ENCODE measurements around the gene CFAP119.

Gene CFAP119

GRCh38 chr16:30748634-30749445 lies 13.0 kb downstream of the CFAP119 start:
- H3K27ac ChIP-seq, result peak overlapping the region; percentile 77
- peak; percentile 55 for DNase-seq
- H3K4me3 ChIP-seq (ENCODE audit: low read depth, low read length), result peak overlapping the region; percentile 68
- H3K9me3 ChIP-seq (ENCODE audit: severe bottlenecking), result no peaks in the 10 kb centered on the region
- peaks cover 57% of the 10 kb centered on the region for H3K36me3 ChIP-seq
- H3K27me3 ChIP-seq (ENCODE audit: insufficient read depth, low read depth, severe bottlenecking), result no peaks in the 10 kb centered on the region
- no peak for TF ChIP-seq CTCF (IDR thresholded peaks at IDR 0.05; ENCODE audit: low read depth, low read length)

GRCh38 chr16:30747799-30748633 lies 13.8 kb downstream of the CFAP119 start, which contains the start of gene PHKG2:
TSS of gene PHKG2 (plus strand) at chr16:30748425. CDS start at chr16:30748821, 396 bp downstream.
- Histone ChIP-seq H3K27me3 (ENCODE audit: insufficient read depth, low read depth, severe bottlenecking) (no peaks in the 10 kb centered on the region), H3K9me3 (ENCODE audit: severe bottlenecking) (no peaks in the 10 kb centered on the region), H3K27ac (peak within 1 kb of the TSS; percentile 82), H3K4me3 (ENCODE audit: low read depth, low read length) (peak within 1 kb of the TSS; percentile 68), H3K36me3 (peaks cover 54% of the 10 kb centered on the region)
- no peak for TF ChIP-seq CTCF (IDR thresholded peaks at IDR 0.05; ENCODE audit: low read depth, low read length)
- peak; percentile 99 for DNase-seq

GRCh38 chr16:30747331-30747730 lies 14.5 kb downstream of the CFAP119 start:
- no peak for TF ChIP-seq CTCF (IDR thresholded peaks at IDR 0.05; ENCODE audit: low read depth, low read length)
- Histone ChIP-seq H3K4me3 (ENCODE audit: low read depth, low read length) (peak overlapping the region; percentile 68), H3K27ac (peak overlapping the region; percentile 82), H3K36me3 (peaks cover 50% of the 10 kb centered on the region), H3K9me3 (ENCODE audit: severe bottlenecking) (no peaks in the 10 kb centered on the region), H3K27me3 (ENCODE audit: insufficient read depth, low read depth, severe bottlenecking) (no peaks in the 10 kb centered on the region)
- no peak for DNase-seq

GRCh38 chr16:30746638-30747175 lies 15.2 kb downstream of the CFAP119 start:
- no peaks in the 10 kb centered on the region for H3K27me3 ChIP-seq (ENCODE audit: insufficient read depth, low read depth, severe bottlenecking)
- no peaks in the 10 kb centered on the region for H3K9me3 ChIP-seq (ENCODE audit: severe bottlenecking)
- no peak for DNase-seq
- TF ChIP-seq CTCF (IDR thresholded peaks at IDR 0.05; ENCODE audit: low read depth, low read length), result no peak
- H3K4me3 ChIP-seq (ENCODE audit: low read depth, low read length), result no peak overlapping the region
- H3K36me3 ChIP-seq, result peaks cover 52% of the 10 kb centered on the region
- no peak overlapping the region; the same call in 1 of the 2 replicates for H3K27ac ChIP-seq

- no peak for TF ChIP-seq CTCF (IDR thresholded peaks at IDR 0.05; ENCODE audit: low read depth, low read length)
- H3K27ac ChIP-seq, result no peak overlapping the region
- H3K9me3 ChIP-seq (ENCODE audit: severe bottlenecking), result no peaks in the 10 kb centered on the region
- no peak for DNase-seq
- H3K36me3 ChIP-seq, result peaks cover 50% of the 10 kb centered on the region
- no peak overlapping the region for H3K4me3 ChIP-seq (ENCODE audit: low read depth, low read length)
- no peaks in the 10 kb centered on the region for H3K27me3 ChIP-seq (ENCODE audit: insufficient read depth, low read depth, severe bottlenecking)
Measured at GRCh38 chr16:30745082-30745481, 16.8 kb downstream of the CFAP119 start.

Measured in WERI-Rb-1 (cell line).